OCI-LY3 (cell line): ENCODE results near the gene PPP2R2B.

Experiments
- H2AFZ ChIP-seq: fragments of 200-600, 300-600 bp; shearing (Covaris generic); 2 replicates; pipeline ENCODE4 v1.6.0; 2014; ENCODE audit warnings: antibody characterized with exemption, low read depth, low read length
- H3K27ac ChIP-seq: fragments of 200-600, 300-600 bp; sonication (generic); 2 replicates; pipeline ENCODE4 v1.5.1; 2014; ENCODE audit warnings: mild to moderate bottlenecking, low read length, moderate library complexity, mixed read lengths
- H3K27me3 ChIP-seq: fragments of 200-600, 300-600 bp; sonication (generic); 2 replicates; pipeline ENCODE4 v1.6.1; 2014; ENCODE audit warnings: low read depth, low read length, mixed read lengths
- H3K36me3 ChIP-seq: fragments of 200-600, 300-600 bp; sonication (generic); replicated peaks from 2 replicates; pipeline ENCODE3; 2014; ENCODE audit warnings: low read depth, low read length, mixed read lengths
- H3K4me1 ChIP-seq: fragments of 300-600, 200-600 bp; sonication (generic); 2 replicates; pipeline ENCODE4 v1.6.1; 2014; ENCODE audit warnings: low read length, mixed read lengths
- H3K4me2 ChIP-seq: fragments of 200-600, 300-600 bp; sonication (generic); 2 replicates; pipeline ENCODE4 v1.6.1; 2014; ENCODE audit warnings: low read length, mixed read lengths
- H3K4me3 ChIP-seq: fragments of 300-600, 200-600 bp; sonication (generic); 2 replicates; pipeline ENCODE4 v1.5.1; 2014; ENCODE audit warnings: antibody characterized with exemption, mild to moderate bottlenecking, low read length, moderate library complexity
- H3K79me2 ChIP-seq: fragments of 300-600, 200-600 bp; shearing (Covaris generic); 2 replicates; pipeline ENCODE4 v1.6.1; 2014; ENCODE audit warnings: mild to moderate bottlenecking, low read length, mixed read lengths
- H3K9ac ChIP-seq: fragments of 300-600, 200-600 bp; shearing (Covaris generic); 2 replicates; pipeline ENCODE4 v1.6.0; 2014; ENCODE audit warnings: mild to moderate bottlenecking, low read length, moderate library complexity
- H3K9me3 ChIP-seq: fragments of 200-600, 300-600 bp; shearing (Covaris generic); 2 replicates; pipeline ENCODE4 v1.6.1; 2014; ENCODE audit warnings: low read length, mixed read lengths; ENCODE audit not compliant: insufficient read depth
- H4K20me1 ChIP-seq: fragments of 200-600, 300-600 bp; sonication (generic); 2 replicates; pipeline ENCODE4 v1.6.1; 2016; ENCODE audit warnings: low read length, mixed read lengths; ENCODE audit not compliant: insufficient read depth
- EZH2phosphoT487 ChIP-seq: fragments of 200-600 bp; shearing (Covaris generic); IDR thresholded peaks from 2 replicates; pipeline ENCODE4 v1.6.1; 2018; ENCODE audit warnings: antibody characterized with exemption, mixed run types, low read depth
- TF ChIP-seq, protein P1 (sequence below): fragments of 200-600, 300-600 bp; sonication (generic); IDR thresholded peaks from 2 replicates; pipeline ENCODE4 v1.5.1; 2014; ENCODE audit warnings: antibody characterized with exemption, low read length, low read depth

PPP2R2B gene

DNA sequence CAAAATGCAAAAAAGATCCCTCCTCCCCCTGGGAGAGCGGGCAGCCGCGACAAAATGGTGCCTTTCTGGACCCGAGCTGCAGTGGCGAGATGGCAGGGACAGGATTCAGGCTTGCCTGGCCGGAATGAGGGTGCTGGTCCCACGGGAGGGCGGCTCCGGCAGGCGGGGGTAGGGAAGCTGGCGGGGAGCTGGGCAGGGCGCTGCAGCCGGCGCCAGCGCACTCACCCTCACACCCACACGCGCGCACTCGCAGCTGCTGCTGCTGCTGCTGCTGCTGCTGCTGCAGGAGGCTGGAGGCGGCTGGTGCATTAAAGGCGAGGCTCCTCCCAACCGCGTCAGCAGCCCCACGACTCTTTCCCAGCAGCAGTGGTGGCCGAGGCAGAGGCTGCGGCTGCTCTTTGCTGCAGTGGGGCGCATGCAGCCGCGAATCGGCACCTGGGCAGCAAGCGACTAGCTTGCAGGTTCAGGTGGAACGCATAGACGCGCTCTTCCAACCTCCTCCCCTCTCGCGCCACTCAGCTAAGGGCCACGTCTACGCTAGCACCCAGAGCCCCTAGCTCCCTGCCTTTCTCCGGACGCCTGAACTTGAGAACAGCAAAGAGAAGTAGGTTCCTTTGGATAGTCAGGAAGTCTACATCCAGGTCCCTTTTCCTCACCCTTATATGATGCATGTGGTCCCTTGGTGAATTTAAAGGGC, at the start of gene PPP2R2B:
PPP2R2B (minus strand) TSS at position 282 of the 697 bp plus-strand sequence.
- no peaks in the 10 kb centered on the region for H3K79me2 ChIP-seq
- H2AFZ ChIP-seq: no peak within 1 kb of the TSS
- H3K4me1 ChIP-seq: no peaks in the 10 kb centered on the region
- H3K4me3 ChIP-seq: no peak within 1 kb of the TSS
- no peak within 1 kb of the TSS for H3K27ac ChIP-seq
- H3K36me3 ChIP-seq: no peaks in the 10 kb centered on the region
- TF ChIP-seq, protein P1, sequence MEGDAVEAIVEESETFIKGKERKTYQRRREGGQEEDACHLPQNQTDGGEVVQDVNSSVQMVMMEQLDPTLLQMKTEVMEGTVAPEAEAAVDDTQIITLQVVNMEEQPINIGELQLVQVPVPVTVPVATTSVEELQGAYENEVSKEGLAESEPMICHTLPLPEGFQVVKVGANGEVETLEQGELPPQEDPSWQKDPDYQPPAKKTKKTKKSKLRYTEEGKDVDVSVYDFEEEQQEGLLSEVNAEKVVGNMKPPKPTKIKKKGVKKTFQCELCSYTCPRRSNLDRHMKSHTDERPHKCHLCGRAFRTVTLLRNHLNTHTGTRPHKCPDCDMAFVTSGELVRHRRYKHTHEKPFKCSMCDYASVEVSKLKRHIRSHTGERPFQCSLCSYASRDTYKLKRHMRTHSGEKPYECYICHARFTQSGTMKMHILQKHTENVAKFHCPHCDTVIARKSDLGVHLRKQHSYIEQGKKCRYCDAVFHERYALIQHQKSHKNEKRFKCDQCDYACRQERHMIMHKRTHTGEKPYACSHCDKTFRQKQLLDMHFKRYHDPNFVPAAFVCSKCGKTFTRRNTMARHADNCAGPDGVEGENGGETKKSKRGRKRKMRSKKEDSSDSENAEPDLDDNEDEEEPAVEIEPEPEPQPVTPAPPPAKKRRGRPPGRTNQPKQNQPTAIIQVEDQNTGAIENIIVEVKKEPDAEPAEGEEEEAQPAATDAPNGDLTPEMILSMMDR: no peak
- no peak for TF ChIP-seq EZH2phosphoT487
- no peak within 1 kb of the TSS for H3K9ac ChIP-seq
- H4K20me1 ChIP-seq: no peaks in the 10 kb centered on the region
- H3K27me3 ChIP-seq: no peaks in the 10 kb centered on the region
- H3K9me3 ChIP-seq: no peaks in the 10 kb centered on the region
- no peak within 1 kb of the TSS for H3K4me2 ChIP-seq

DNA sequence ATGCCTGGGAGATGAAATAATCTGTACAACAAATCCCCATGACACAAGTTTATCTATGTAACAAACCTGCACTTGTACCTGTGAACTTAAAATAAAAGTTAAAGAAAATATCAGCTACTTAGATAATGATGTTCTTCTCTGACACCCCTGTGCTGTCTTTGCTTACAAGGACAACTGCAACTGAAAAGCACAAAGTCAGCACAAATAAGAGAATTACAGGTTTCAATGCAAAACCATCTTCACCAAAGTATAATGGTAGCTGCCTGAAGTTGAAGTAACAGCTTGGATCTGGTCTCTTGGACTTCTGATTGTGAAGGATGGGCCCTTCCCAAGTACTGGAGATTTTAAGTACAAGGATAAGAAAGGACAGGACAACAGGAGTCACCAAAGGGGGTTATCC, 45.6 kb upstream of the PPP2R2B start:
- H2AFZ ChIP-seq: no peak overlapping the region
- no peaks in the 10 kb centered on the region for H3K9me3 ChIP-seq
- H3K4me1 ChIP-seq: no peaks in the 10 kb centered on the region
- H3K4me3 ChIP-seq: no peak overlapping the region
- no peak overlapping the region for H3K9ac ChIP-seq
- no peak overlapping the region for H3K4me2 ChIP-seq
- H3K79me2 ChIP-seq: no peaks in the 10 kb centered on the region
- TF ChIP-seq, protein P1: no peak
- TF ChIP-seq EZH2phosphoT487: no peak
- H3K36me3 ChIP-seq: no peaks in the 10 kb centered on the region
- no peaks in the 10 kb centered on the region for H4K20me1 ChIP-seq
- H3K27ac ChIP-seq: no peak overlapping the region
- H3K27me3 ChIP-seq: no peaks in the 10 kb centered on the region

DNA sequence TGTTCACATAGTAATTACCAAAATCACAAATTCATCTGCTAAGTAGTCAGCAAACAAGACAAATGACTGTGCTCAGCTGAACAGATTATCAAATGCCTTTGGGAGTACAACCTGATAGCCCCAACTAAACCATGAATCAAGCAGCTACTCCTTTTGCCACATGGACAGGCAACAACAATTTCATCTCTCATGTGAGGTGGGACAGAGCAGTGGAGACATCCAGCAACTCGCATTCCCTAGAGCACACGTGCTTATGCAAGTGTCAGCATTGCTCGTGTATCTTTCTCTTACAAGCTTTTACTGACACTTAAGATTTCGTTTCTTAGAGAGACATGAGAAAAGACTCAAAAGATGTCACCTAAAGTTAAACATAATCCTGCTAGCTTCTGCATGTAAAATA, 42.7 kb upstream of the PPP2R2B start:
- TF ChIP-seq, protein P1: no peak
- TF ChIP-seq EZH2phosphoT487: no peak
- Histone ChIP-seq H2AFZ (no peak overlapping the region), H3K9me3 (no peaks in the 10 kb centered on the region), H3K36me3 (no peaks in the 10 kb centered on the region), H3K9ac (no peak overlapping the region), H3K4me2 (no peak overlapping the region), H3K4me3 (no peak overlapping the region), H3K4me1 (no peaks in the 10 kb centered on the region), H3K27me3 (no peaks in the 10 kb centered on the region), H3K79me2 (no peaks in the 10 kb centered on the region), H4K20me1 (no peaks in the 10 kb centered on the region), H3K27ac (no peak overlapping the region)

DNA sequence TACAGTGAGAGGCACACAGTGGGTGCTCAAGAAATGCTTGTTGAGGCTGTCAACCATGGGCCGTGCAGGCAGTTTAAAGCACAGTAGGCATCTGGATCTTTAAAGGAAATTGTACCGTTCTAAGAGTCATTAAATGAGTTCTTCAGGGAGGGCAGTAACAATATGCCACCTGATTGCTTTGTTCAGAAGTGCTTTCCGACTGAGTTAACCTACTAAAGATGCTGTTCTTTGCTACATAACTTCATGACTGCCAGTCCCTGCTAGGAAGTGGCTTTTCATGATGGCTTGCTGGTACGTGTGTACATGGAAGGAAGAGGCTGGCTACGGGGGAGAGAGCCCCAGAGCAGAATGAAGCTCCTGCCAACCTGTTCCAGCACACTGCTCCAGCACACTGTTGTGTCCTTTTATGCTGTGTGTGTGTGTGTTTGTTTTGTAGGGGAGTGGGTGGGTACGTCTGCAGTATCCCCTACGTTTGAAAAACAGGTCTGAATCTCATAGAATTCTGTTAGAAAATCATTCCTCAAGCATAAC, 41.9 kb upstream of the PPP2R2B start:
- Histone ChIP-seq H2AFZ (no peak overlapping the region), H3K79me2 (no peaks in the 10 kb centered on the region), H4K20me1 (no peaks in the 10 kb centered on the region), H3K27ac (no peak overlapping the region), H3K4me1 (no peaks in the 10 kb centered on the region), H3K4me2 (no peak overlapping the region), H3K4me3 (no peak overlapping the region), H3K9ac (no peak overlapping the region), H3K36me3 (no peaks in the 10 kb centered on the region), H3K9me3 (no peaks in the 10 kb centered on the region), H3K27me3 (no peaks in the 10 kb centered on the region)
- TF ChIP-seq, protein P1: no peak
- TF ChIP-seq EZH2phosphoT487: no peak
